ENCODE data around the gene ASCL5. TPM values are rescaled to one million over a fixed set of nuclear protein-coding genes. Genes with fewer than 3 reads are reported as not detected.

ASCL5 gene
- polyA plus RNA-seq, 4 donors, result 0.15 TPM; not detected in 2

GRCh38 chr1:201069636-201070035 lies 57.3 kb downstream of the ASCL5 start:
- 89 to 93% (median 91%) methylated on average over 3 of the region's 3 CpGs for WGBS, 3 donors
- no peaks in the 10 kb centered on the region for H3K9me3 ChIP-seq (ENCODE audit: control insufficient read depth in 2 of 2, insufficient read depth in 1 of 2, low read depth in 1 of 2, low read length in 1 of 2)
- peaks cover 0 to 12% (median 0%) of the 10 kb centered on the region in 3 donors for H3K27me3 ChIP-seq (ENCODE audit: control insufficient read depth in 3 of 3, insufficient read depth in 3 of 3, low read length in 3 of 3)
- H3K4me3 ChIP-seq (ENCODE audit: low read depth in 1 of 3, low read length in 3 of 3), result no peak overlapping the region
- H3K36me3 ChIP-seq (ENCODE audit: control insufficient read depth in 3 of 3, insufficient read depth in 2 of 3, low read depth in 1 of 3, low read length in 3 of 3), result no peaks in the 10 kb centered on the region
- no peak overlapping the region for H3K27ac ChIP-seq (ENCODE audit: low read depth in 1 of 3, low read length in 2 of 3)
- no peak for FAIRE-seq
- no peaks in the 10 kb centered on the region for H3K4me1 ChIP-seq (ENCODE audit: control insufficient read depth in 3 of 3, insufficient read depth in 2 of 3, low read depth in 1 of 3, low read length in 2 of 3)
- DNase-seq, result no peak

- no peaks in the 10 kb centered on the region for H3K9me3 ChIP-seq (ENCODE audit: control insufficient read depth in 2 of 2, insufficient read depth in 1 of 2, low read depth in 1 of 2, low read length in 1 of 2)
- DNase-seq (no peak), FAIRE-seq (no peak)
- H3K4me3 ChIP-seq (ENCODE audit: low read depth in 1 of 3, low read length in 3 of 3), result no peak overlapping the region
- H3K27ac ChIP-seq (ENCODE audit: low read depth in 1 of 3, low read length in 2 of 3), result no peak overlapping the region
- H3K4me1 ChIP-seq (ENCODE audit: control insufficient read depth in 3 of 3, insufficient read depth in 2 of 3, low read depth in 1 of 3, low read length in 2 of 3), result no peaks in the 10 kb centered on the region
- peaks cover 0 to 12% (median 0%) of the 10 kb centered on the region in 3 donors for H3K27me3 ChIP-seq (ENCODE audit: control insufficient read depth in 3 of 3, insufficient read depth in 3 of 3, low read length in 3 of 3)
- no peaks in the 10 kb centered on the region for H3K36me3 ChIP-seq (ENCODE audit: control insufficient read depth in 3 of 3, insufficient read depth in 2 of 3, low read depth in 1 of 3, low read length in 3 of 3)
- 48 to 67% (median 58%) methylated on average over 4 of the region's 4 CpGs for WGBS, 3 donors
Observed at GRCh38 chr1:201068976-201069375, 58.0 kb downstream of the ASCL5 start.

GRCh38 chr1:201066986-201067385 lies 60.0 kb downstream of the ASCL5 start:
- H3K27ac ChIP-seq (ENCODE audit: low read depth in 1 of 3, low read length in 2 of 3), result no peak overlapping the region
- WGBS, 3 donors, result 80 to 87% (median 84%) methylated on average over 4 of the region's 4 CpGs
- H3K4me3 ChIP-seq (ENCODE audit: low read depth in 1 of 3, low read length in 3 of 3), result no peak overlapping the region
- no peaks in the 10 kb centered on the region for H3K36me3 ChIP-seq (ENCODE audit: control insufficient read depth in 3 of 3, insufficient read depth in 2 of 3, low read depth in 1 of 3, low read length in 3 of 3)
- FAIRE-seq (no peak), DNase-seq (no peak)
- no peaks in the 10 kb centered on the region for H3K4me1 ChIP-seq (ENCODE audit: control insufficient read depth in 3 of 3, insufficient read depth in 2 of 3, low read depth in 1 of 3, low read length in 2 of 3)
- H3K9me3 ChIP-seq (ENCODE audit: control insufficient read depth in 2 of 2, insufficient read depth in 1 of 2, low read depth in 1 of 2, low read length in 1 of 2), result no peaks in the 10 kb centered on the region
- H3K27me3 ChIP-seq (ENCODE audit: control insufficient read depth in 3 of 3, insufficient read depth in 3 of 3, low read length in 3 of 3), result peaks cover 0 to 12% (median 0%) of the 10 kb centered on the region in 3 donors

GRCh38 chr1:201065686-201066085 lies 61.3 kb downstream of the ASCL5 start:
- Histone ChIP-seq H3K9me3 (ENCODE audit: control insufficient read depth in 2 of 2, insufficient read depth in 1 of 2, low read depth in 1 of 2, low read length in 1 of 2) (no peaks in the 10 kb centered on the region), H3K4me3 (ENCODE audit: low read depth in 1 of 3, low read length in 3 of 3) (no peak overlapping the region), H3K4me1 (ENCODE audit: control insufficient read depth in 3 of 3, insufficient read depth in 2 of 3, low read depth in 1 of 3, low read length in 2 of 3) (peaks cover 0 to under 1% (median 0%) of the 10 kb centered on the region in 3 donors), H3K27me3 (ENCODE audit: control insufficient read depth in 3 of 3, insufficient read depth in 3 of 3, low read length in 3 of 3) (peaks cover 0 to 9% (median 0%) of the 10 kb centered on the region in 3 donors), H3K27ac (ENCODE audit: low read depth in 1 of 3, low read length in 2 of 3) (no peak overlapping the region), H3K36me3 (ENCODE audit: control insufficient read depth in 3 of 3, insufficient read depth in 2 of 3, low read depth in 1 of 3, low read length in 3 of 3) (no peaks in the 10 kb centered on the region)
- FAIRE-seq (no peak), DNase-seq (no peak)
- WGBS, 3 donors, result 84 to 85% (median 85%) methylated on average over 10 of the region's 10 CpGs

GRCh38 chr1:201064806-201065205 lies 62.2 kb downstream of the ASCL5 start:
- Histone ChIP-seq H3K4me3 (ENCODE audit: low read depth in 1 of 3, low read length in 3 of 3) (no peak overlapping the region), H3K27me3 (ENCODE audit: control insufficient read depth in 3 of 3, insufficient read depth in 3 of 3, low read length in 3 of 3) (peaks cover 0 to 5% (median 0%) of the 10 kb centered on the region in 3 donors), H3K27ac (ENCODE audit: low read depth in 1 of 3, low read length in 2 of 3) (no peak overlapping the region), H3K36me3 (ENCODE audit: control insufficient read depth in 3 of 3, insufficient read depth in 2 of 3, low read depth in 1 of 3, low read length in 3 of 3) (no peaks in the 10 kb centered on the region), H3K9me3 (ENCODE audit: control insufficient read depth in 2 of 2, insufficient read depth in 1 of 2, low read depth in 1 of 2, low read length in 1 of 2) (no peaks in the 10 kb centered on the region), H3K4me1 (ENCODE audit: control insufficient read depth in 3 of 3, insufficient read depth in 2 of 3, low read depth in 1 of 3, low read length in 2 of 3) (peaks cover 0 to 5% (median 0%) of the 10 kb centered on the region in 3 donors)
- 68 to 77% (median 70%) methylated on average over 8 of the region's 8 CpGs for WGBS, 3 donors
- FAIRE-seq (no peak), DNase-seq (no peak)

Other genes starting within 250 kb of the ASCL5 start
- 100 to 1,000 TPM in 3 of 4 donors, 10 to 100 TPM in 1; 58.7 to 192 (median 156) TPM for gene INAVA, start 232.3 kb downstream of the ASCL5 start, polyA plus RNA-seq
- gene KIF21B, start 103.5 kb downstream of the ASCL5 start, polyA plus RNA-seq, result 10 to 100 TPM in 1 of 4 donors, 1 to 10 TPM in 2, under 1 TPM in 1; 0.89 to 12.9 (median 1.8) TPM
- gene CACNA1S, start 14.8 kb downstream of the ASCL5 start, polyA plus RNA-seq, result under 1 TPM in 2 of 4 donors, not detected in 2; 0.01 to 0.24 TPM
- gene TMEM9, start 27.3 kb upstream of the ASCL5 start, polyA plus RNA-seq, result 10 to 100 TPM in 3 of 4 donors, 1 to 10 TPM in 1; 6.3 to 58.5 (median 31.5) TPM
- under 1 TPM in 3 of 4 donors, not detected in 1; under 0.01 to 0.50 (median 0.01) TPM for gene IGFN1, start 63.6 kb upstream of the ASCL5 start, polyA plus RNA-seq
- gene PKP1, start 156.3 kb upstream of the ASCL5 start, polyA plus RNA-seq, result under 1 TPM; 0.24 to 0.69 (median 0.36) TPM